GM18861 (cell line): ENCODE data around the gene KDM4D.
"Not testable (repeated sequence)": the region's sequence is repeated elsewhere in the genome, so short reads cannot be mapped to it uniquely, and the experiment has no call there.

Experiments used
- ATAC-seq: cut with Tn5 transposase; IDR thresholded peaks from one replicate; pipeline ENCODE4 v1.9.1; 2021; ENCODE audit not compliant: unreplicated experiment

Gene KDM4D

GRCh38 chr11:94973099-94973968 is at the start of gene KDM4D, which contains the start of gene CWC15:
Gene KDM4D (plus strand): TSS chr11:94973709. CDS start chr11:94997373, 23,664 bp downstream.
Gene CWC15 (minus strand): TSS chr11:94973556. CDS start chr11:94972185, 1,371 bp downstream.
- ATAC-seq, result peak; percentile 99

GRCh38 chr11:94924171-94924572 is 49.3 kb upstream of the KDM4D start:
- no peak for ATAC-seq

- no peak for ATAC-seq
These were observed 48.9 kb upstream of the KDM4D start for GRCh38 chr11:94924612-94925011.

- peak; percentile 93 for ATAC-seq
These were observed 47.9 kb upstream of the KDM4D start for GRCh38 chr11:94925422-94926270.

- no peak for ATAC-seq
These were observed 47.3 kb upstream of the KDM4D start for GRCh38 chr11:94926271-94926625.

GRCh38 chr11:94926698-94927237 is 46.7 kb upstream of the KDM4D start:
- ATAC-seq, result no peak

- no peak for ATAC-seq
These were observed 45.2 kb upstream of the KDM4D start for GRCh38 chr11:94928117-94928990.

GRCh38 chr11:94932072-94932471 is 41.4 kb upstream of the KDM4D start:
- ATAC-seq, result not testable (repeated sequence)

GRCh38 chr11:94932503-94932902 is 41.0 kb upstream of the KDM4D start:
- no peak for ATAC-seq

- ATAC-seq, result no peak
These were observed 40.0 kb upstream of the KDM4D start for GRCh38 chr11:94933223-94934130.

- no peak for ATAC-seq
These were observed 39.1 kb upstream of the KDM4D start for GRCh38 chr11:94934362-94934761.

- no peak for ATAC-seq
These were observed 38.7 kb upstream of the KDM4D start for GRCh38 chr11:94934846-94935245.

GRCh38 chr11:94938095-94939055 is 35.1 kb upstream of the KDM4D start:
- no peak for ATAC-seq

- no peak for ATAC-seq
These were observed 34.2 kb upstream of the KDM4D start for GRCh38 chr11:94939346-94939745.

GRCh38 chr11:94941131-94941530 is 32.4 kb upstream of the KDM4D start:
- no peak for ATAC-seq

GRCh38 chr11:94946812-94947211 is 26.7 kb upstream of the KDM4D start:
- no peak for ATAC-seq

GRCh38 chr11:94948070-94948617 is 25.4 kb upstream of the KDM4D start:
- ATAC-seq, result no peak

GRCh38 chr11:94954753-94955152 is 18.8 kb upstream of the KDM4D start:
- no peak for ATAC-seq
